HCT116 (cell line): ENCODE data around the gene SLC9A9. TPM values are rescaled to one million over a fixed set of nuclear protein-coding genes. Genes with fewer than 3 reads are reported as not detected.

Experiments used
- ATAC-seq: fragments of 200-7000 bp; cut with Tn5 transposase; 2 replicates; pipeline ENCODE4 v1.9.1; 2020; ENCODE audit warnings: mild to moderate bottlenecking, moderate library complexity
- BruUV-seq: library from RNA; stranded (reverse); fragments of 400-500 nt; replicated peaks from 2 replicates; lab custom pipeline; 2021; lab: Mats Ljungman, UMichigan
- CTCF ChIA-PET: fragments of 300-600 bp; sonication (Branson Sonifier 250); formaldehyde crosslinking; loops from one replicate; lab custom pipeline; 2021; ENCODE audit warnings: antibody characterized with exemption; lab: Charles Lee
- POLR2A ChIA-PET: fragments of 300-600, 350-600 bp; sonication (Branson Sonifier 250); formaldehyde crosslinking; loops from one replicate; lab custom pipeline; 2021; ENCODE audit warnings: antibody characterized with exemption; lab: Charles Lee
- RAD21 ChIA-PET, 2 experiments: fragments of 300-600 bp; sonication (Branson Sonifier 250); formaldehyde crosslinking; loops; one replicate each; lab custom pipeline; 2023; ENCODE audit warnings: low total read pairs in 2 of 2; ENCODE audit not compliant: uncharacterized antibody in 2 of 2, unreplicated experiment in 2 of 2, low non-redundant PET in 1 of 2; lab: Charles Lee
- DNase-seq: peaks from one replicate; pipeline ENCODE4 v3.0.0-alpha.2; 2010; ENCODE audit warnings: low read depth, low spot score
- H2AFZ ChIP-seq: fragments of 200-600 bp; shearing (Covaris generic), sonication (generic); 2 replicates; pipeline ENCODE4 v1.6.1; 2017; ENCODE audit warnings: low read depth, mixed run types, mixed read lengths, antibody characterized with exemption, low read length; ENCODE audit not compliant: poor library complexity, severe bottlenecking
- H3K27ac ChIP-seq: 2 replicates; pipeline ENCODE4 v1.5.1; 2012; ENCODE audit warnings: low read depth, low read length
- H3K27me3 ChIP-seq: fragments of 200-600 bp; sonication (generic); 2 replicates; pipeline ENCODE4 v1.6.1; 2016; ENCODE audit warnings: mixed run types, low read length, mixed read lengths; ENCODE audit not compliant: insufficient read depth
- H3K36me3 ChIP-seq, 2 experiments: fragments of 200-500 bp in 1 of 2; fragments of 200-600 bp in 1 of 2; sonication (Bioruptor generic) in 1 of 2; sonication (generic) in 1 of 2; 2 replicates each; pipeline versions ENCODE4 v1.5.1 to v1.6.1; 2014 to 2016; ENCODE audit warnings: low read length in 2 of 2, inconsistent platforms in 1 of 2, mixed read lengths in 1 of 2, mixed run types in 1 of 2; ENCODE audit not compliant: insufficient read depth in 2 of 2, control insufficient read depth in 1 of 2
- H3K4me1 ChIP-seq, 2 experiments: fragments of 200-600 bp in 1 of 2; sonication (generic) in 1 of 2; 2 replicates each; pipeline versions ENCODE4 v1.5.1 to v1.6.1; 2012 to 2017; ENCODE audit warnings: low read length in 2 of 2, inconsistent platforms in 1 of 2, mild to moderate bottlenecking in 1 of 2, mixed read lengths in 1 of 2, mixed run types in 1 of 2, moderate library complexity in 1 of 2; ENCODE audit not compliant: insufficient read depth in 2 of 2, control insufficient read depth in 1 of 2
- H3K4me2 ChIP-seq: fragments of 200-600 bp; sonication (generic); 2 replicates; pipeline ENCODE4 v1.6.1; 2017; ENCODE audit warnings: mixed run types, low read length, mixed read lengths
- H3K4me3 ChIP-seq, 2 experiments: fragments of 200-600 bp in 1 of 2; sonication (generic) in 1 of 2; replicated peaks in 1 of 2; 2 replicates each; pipeline ENCODE4 v1.5.1; 2011 to 2016; ENCODE audit warnings: low read length in 2 of 2, control low read depth in 1 of 2, low read depth in 1 of 2, mild to moderate bottlenecking in 1 of 2, mixed read lengths in 1 of 2, mixed run types in 1 of 2
- H3K79me2 ChIP-seq: fragments of 200-600 bp; sonication (generic); 2 replicates; pipeline ENCODE4 v1.6.1; 2017; ENCODE audit warnings: mild to moderate bottlenecking, mixed run types, low read length, moderate library complexity, mixed read lengths; ENCODE audit not compliant: insufficient read depth
- H3K9ac ChIP-seq: fragments of 200-600 bp; sonication (generic); 2 replicates; pipeline ENCODE4 v1.6.1; 2016; ENCODE audit warnings: low read length, mixed read lengths
- H3K9me2 ChIP-seq: fragments of 200-600 bp; sonication (generic), shearing (Covaris generic); 2 replicates; pipeline ENCODE4 v1.6.1; 2017; ENCODE audit warnings: mixed run types, mild to moderate bottlenecking, moderate library complexity; ENCODE audit not compliant: insufficient read depth
- H3K9me3 ChIP-seq, 2 experiments: fragments of 200-500 bp in 1 of 2; fragments of 200-600 bp in 1 of 2; sonication (Bioruptor generic) in 1 of 2; sonication (generic) in 1 of 2; 2 replicates each; pipeline ENCODE4 v1.6.1; 2014 to 2017; ENCODE audit warnings: low read length in 2 of 2, mixed read lengths in 2 of 2, inconsistent platforms in 1 of 2, low read depth in 1 of 2, mild to moderate bottlenecking in 1 of 2, mixed run types in 1 of 2, moderate library complexity in 1 of 2; ENCODE audit not compliant: control insufficient read depth in 1 of 2, insufficient read depth in 1 of 2
- H4K20me1 ChIP-seq: fragments of 200-600 bp; sonication (generic), shearing (Covaris generic); 2 replicates; pipeline ENCODE4 v1.6.1; 2017; ENCODE audit warnings: mixed run types, mild to moderate bottlenecking, moderate library complexity; ENCODE audit not compliant: insufficient read depth
- CBX3 ChIP-seq: IDR thresholded peaks from 2 replicates; pipeline ENCODE4 v1.6.1; 2012; ENCODE audit warnings: low read depth
- CEBPB ChIP-seq: IDR thresholded peaks from 2 replicates; pipeline ENCODE4 v1.6.1; 2012; ENCODE audit warnings: low read depth
- EGR1 ChIP-seq: IDR thresholded peaks from 2 replicates; pipeline ENCODE4 v1.6.1; 2012; ENCODE audit warnings: low read depth
- ELF1 ChIP-seq: IDR thresholded peaks from 2 replicates; pipeline ENCODE4 v1.6.1; 2012; ENCODE audit warnings: low read depth, borderline replicate concordance
- EZH2 ChIP-seq: fragments of 200-600 bp; sonication (generic); IDR thresholded peaks from 2 replicates; pipeline ENCODE4 v1.6.1; 2017; ENCODE audit warnings: antibody characterized with exemption, mixed run types
- FOSL1 ChIP-seq: IDR thresholded peaks from 2 replicates; pipeline ENCODE4 v1.6.1; 2012; ENCODE audit warnings: low read depth
- JUND ChIP-seq: IDR thresholded peaks from 2 replicates; pipeline ENCODE4 v1.6.1; 2012
- RAD21 ChIP-seq: IDR thresholded peaks from 2 replicates; pipeline ENCODE4 v1.6.1; 2012; ENCODE audit warnings: low read depth, mild to moderate bottlenecking
- SP1 ChIP-seq: IDR thresholded peaks from 2 replicates; pipeline ENCODE4 v1.6.1; 2012; ENCODE audit warnings: low read depth
- SRF ChIP-seq: IDR thresholded peaks from 2 replicates; pipeline ENCODE4 v1.6.1; 2012; ENCODE audit warnings: low read depth
- TCF7L2 ChIP-seq: IDR thresholded peaks from 2 replicates; pipeline ENCODE4 v1.7.0; 2011; ENCODE audit warnings: borderline replicate concordance, inconsistent platforms; ENCODE audit not compliant: insufficient read depth, insufficient read length; ENCODE audit errors: extremely low read depth
- ZFX ChIP-seq: fragments of 450-650 bp; IDR thresholded peaks from 2 replicates; pipeline ENCODE4 v1.6.1; 2017
- ZNF274 ChIP-seq: fragments of 200-500 bp; sonication (Bioruptor generic); IDR thresholded peaks from 2 replicates; pipeline ENCODE4 v1.6.1; 2014; ENCODE audit warnings: mild to moderate bottlenecking, low read depth, low read length, inconsistent platforms
- intact Hi-C: fragments of 100-400 bp; cut with micrococcal nuclease; formaldehyde crosslinking; loops from 2 replicates; pipeline ENCODE4 v1.10.0; 2022
- total RNA-seq: library from RNA; stranded (reverse); gene quantifications from one replicate; pipeline ENCODE4 v1.2.1, GENCODE V29; 2021; ENCODE audit not compliant: unreplicated experiment
- TF ChIP-seq, protein P1 (sequence below): IDR thresholded peaks from 2 replicates; pipeline ENCODE4 v1.6.1; 2012; ENCODE audit warnings: low read depth
- TF ChIP-seq, protein P2 (sequence below): IDR thresholded peaks from 2 replicates; pipeline ENCODE4 v1.6.1; 2012
- TF ChIP-seq, protein P3 (sequence below): IDR thresholded peaks from 2 replicates; pipeline ENCODE4 v1.6.1; 2011; ENCODE audit warnings: mild to moderate bottlenecking, low read length, moderate library complexity; ENCODE audit not compliant: insufficient replicate concordance; ENCODE audit errors: extremely low read depth
- TF ChIP-seq, protein P4 (sequence below): IDR thresholded peaks from 2 replicates; pipeline ENCODE4 v1.6.1; 2012

The SLC9A9 gene
- total RNA-seq, 1 experiment from 2014 or later, result 0.20 TPM

DNA sequence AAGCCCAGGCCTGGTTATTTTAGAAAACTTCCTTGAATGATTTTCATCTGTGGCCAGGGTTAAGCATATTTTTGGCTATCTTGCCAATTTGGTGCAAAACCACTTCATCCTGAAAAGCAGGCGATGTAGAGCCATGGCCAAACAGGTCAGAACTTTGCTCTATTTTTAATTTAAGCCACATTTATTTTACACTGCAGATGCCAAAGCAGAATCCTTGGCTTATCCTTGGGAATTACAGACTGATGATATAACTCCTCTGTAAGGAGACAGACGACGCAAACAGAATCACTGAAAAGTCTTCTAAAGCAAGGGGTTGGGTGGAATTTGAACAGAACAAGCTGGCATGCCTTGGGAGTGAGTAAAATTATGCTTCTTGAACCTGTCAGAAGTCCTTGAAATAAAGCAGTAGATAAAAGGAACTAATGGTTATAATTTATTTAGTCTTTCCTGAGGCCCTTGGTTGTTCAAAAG is 606.8 kb downstream of the SLC9A9 start:
- Histone ChIP-seq H3K9ac (no peak overlapping the region), H3K4me1 (no peaks in the 10 kb centered on the region), H2AFZ (no peak overlapping the region), H3K9me3 (no peaks in the 10 kb centered on the region), H3K36me3 (no peaks in the 10 kb centered on the region), H3K4me3 (no peak overlapping the region), H3K27me3 (no peaks in the 10 kb centered on the region), H4K20me1 (no peaks in the 10 kb centered on the region), H3K79me2 (no peaks in the 10 kb centered on the region), H3K9me2 (no peaks in the 10 kb centered on the region), H3K27ac (no peak overlapping the region), H3K4me2 (no peak overlapping the region)
- BruUV-seq, result no TSS peak
- DNase-seq (no peak), ATAC-seq (no peak)
- CTCF ChIA-PET, result no interaction called here
- POLR2A ChIA-PET, result no interaction called here
- RAD21 ChIA-PET, result no interaction called here
- no peak for TF ChIP-seq CEBPB
- TF ChIP-seq, protein P1, sequence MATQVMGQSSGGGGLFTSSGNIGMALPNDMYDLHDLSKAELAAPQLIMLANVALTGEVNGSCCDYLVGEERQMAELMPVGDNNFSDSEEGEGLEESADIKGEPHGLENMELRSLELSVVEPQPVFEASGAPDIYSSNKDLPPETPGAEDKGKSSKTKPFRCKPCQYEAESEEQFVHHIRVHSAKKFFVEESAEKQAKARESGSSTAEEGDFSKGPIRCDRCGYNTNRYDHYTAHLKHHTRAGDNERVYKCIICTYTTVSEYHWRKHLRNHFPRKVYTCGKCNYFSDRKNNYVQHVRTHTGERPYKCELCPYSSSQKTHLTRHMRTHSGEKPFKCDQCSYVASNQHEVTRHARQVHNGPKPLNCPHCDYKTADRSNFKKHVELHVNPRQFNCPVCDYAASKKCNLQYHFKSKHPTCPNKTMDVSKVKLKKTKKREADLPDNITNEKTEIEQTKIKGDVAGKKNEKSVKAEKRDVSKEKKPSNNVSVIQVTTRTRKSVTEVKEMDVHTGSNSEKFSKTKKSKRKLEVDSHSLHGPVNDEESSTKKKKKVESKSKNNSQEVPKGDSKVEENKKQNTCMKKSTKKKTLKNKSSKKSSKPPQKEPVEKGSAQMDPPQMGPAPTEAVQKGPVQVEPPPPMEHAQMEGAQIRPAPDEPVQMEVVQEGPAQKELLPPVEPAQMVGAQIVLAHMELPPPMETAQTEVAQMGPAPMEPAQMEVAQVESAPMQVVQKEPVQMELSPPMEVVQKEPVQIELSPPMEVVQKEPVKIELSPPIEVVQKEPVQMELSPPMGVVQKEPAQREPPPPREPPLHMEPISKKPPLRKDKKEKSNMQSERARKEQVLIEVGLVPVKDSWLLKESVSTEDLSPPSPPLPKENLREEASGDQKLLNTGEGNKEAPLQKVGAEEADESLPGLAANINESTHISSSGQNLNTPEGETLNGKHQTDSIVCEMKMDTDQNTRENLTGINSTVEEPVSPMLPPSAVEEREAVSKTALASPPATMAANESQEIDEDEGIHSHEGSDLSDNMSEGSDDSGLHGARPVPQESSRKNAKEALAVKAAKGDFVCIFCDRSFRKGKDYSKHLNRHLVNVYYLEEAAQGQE, result no peak
- TF ChIP-seq SRF, result no peak
- TF ChIP-seq EGR1, result no peak
- no peak for TF ChIP-seq ZFX
- TF ChIP-seq, protein P2, sequence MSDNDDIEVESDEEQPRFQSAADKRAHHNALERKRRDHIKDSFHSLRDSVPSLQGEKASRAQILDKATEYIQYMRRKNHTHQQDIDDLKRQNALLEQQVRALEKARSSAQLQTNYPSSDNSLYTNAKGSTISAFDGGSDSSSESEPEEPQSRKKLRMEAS, result no peak
- TF ChIP-seq EZH2, result no peak
- no peak for TF ChIP-seq TCF7L2
- TF ChIP-seq SP1, result no peak
- no peak for TF ChIP-seq JUND
- no peak for TF ChIP-seq ZNF274
- no peak for TF ChIP-seq CBX3
- no peak for TF ChIP-seq RAD21
- no peak for TF ChIP-seq ELF1
- TF ChIP-seq, protein P3, sequence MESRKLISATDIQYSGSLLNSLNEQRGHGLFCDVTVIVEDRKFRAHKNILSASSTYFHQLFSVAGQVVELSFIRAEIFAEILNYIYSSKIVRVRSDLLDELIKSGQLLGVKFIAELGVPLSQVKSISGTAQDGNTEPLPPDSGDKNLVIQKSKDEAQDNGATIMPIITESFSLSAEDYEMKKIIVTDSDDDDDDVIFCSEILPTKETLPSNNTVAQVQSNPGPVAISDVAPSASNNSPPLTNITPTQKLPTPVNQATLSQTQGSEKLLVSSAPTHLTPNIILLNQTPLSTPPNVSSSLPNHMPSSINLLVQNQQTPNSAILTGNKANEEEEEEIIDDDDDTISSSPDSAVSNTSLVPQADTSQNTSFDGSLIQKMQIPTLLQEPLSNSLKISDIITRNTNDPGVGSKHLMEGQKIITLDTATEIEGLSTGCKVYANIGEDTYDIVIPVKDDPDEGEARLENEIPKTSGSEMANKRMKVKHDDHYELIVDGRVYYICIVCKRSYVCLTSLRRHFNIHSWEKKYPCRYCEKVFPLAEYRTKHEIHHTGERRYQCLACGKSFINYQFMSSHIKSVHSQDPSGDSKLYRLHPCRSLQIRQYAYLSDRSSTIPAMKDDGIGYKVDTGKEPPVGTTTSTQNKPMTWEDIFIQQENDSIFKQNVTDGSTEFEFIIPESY, result no peak
- no peak for TF ChIP-seq FOSL1
- TF ChIP-seq, protein P4, sequence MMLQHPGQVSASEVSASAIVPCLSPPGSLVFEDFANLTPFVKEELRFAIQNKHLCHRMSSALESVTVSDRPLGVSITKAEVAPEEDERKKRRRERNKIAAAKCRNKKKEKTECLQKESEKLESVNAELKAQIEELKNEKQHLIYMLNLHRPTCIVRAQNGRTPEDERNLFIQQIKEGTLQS, result no peak
- intact Hi-C loops, result no loop called here
